ENCODE measurements around the gene TAS2R7. TPM values are rescaled to one million over a fixed set of nuclear protein-coding genes. Genes with fewer than 3 reads are reported as not detected.

The TAS2R7 gene
- total RNA-seq, 2 experiments from 2014 or later: not detected

- no peaks in the 10 kb centered on the region for H3K36me3 ChIP-seq (ENCODE audit: insufficient read depth, low read length)
- intact Hi-C loops (cut with DNase I, micrococcal nuclease): no loop called here
- H3K36me3 Mint-ChIP-seq (ENCODE audit: low read depth): no peaks in the 10 kb centered on the region
- no peak overlapping the region for H3K27ac ChIP-seq (ENCODE audit: low read depth in 1 of 2, low read length in 2 of 2)
- TF ChIP-seq CTCF (IDR thresholded peaks at IDR 0.05): no peak
- no peak overlapping the region for H3K4me3 Mint-ChIP-seq
- DNase-seq (no peak), ATAC-seq (ENCODE audit: poor library complexity) (no peak)
- no peak overlapping the region for H3K27ac Mint-ChIP-seq
- no peaks in the 10 kb centered on the region for H3K9me3 ChIP-seq (ENCODE audit: control insufficient read depth in 1 of 2, insufficient read depth in 1 of 2, low read length in 2 of 2)
- H3K4me3 ChIP-seq (ENCODE audit: low read length): no peak overlapping the region
- H3K4me1 Mint-ChIP-seq (ENCODE audit: low read depth): no peaks in the 10 kb centered on the region
- CTCF ChIA-PET: no interaction called here
- peaks cover 0 to 12% of the 10 kb centered on the region in 2 experiments for H3K27me3 ChIP-seq (ENCODE audit: control insufficient read depth in 1 of 2, insufficient read depth in 2 of 2, low read length in 2 of 2)
- H3K27me3 Mint-ChIP-seq: peaks cover 17% of the 10 kb centered on the region
- H3K9me3 Mint-ChIP-seq: no peaks in the 10 kb centered on the region
- no peaks in the 10 kb centered on the region for H3K4me1 ChIP-seq (ENCODE audit: insufficient read depth, low read length)
- POLR2A ChIA-PET: no interaction called here
Observed at GRCh38 chr12:10811883-10812536, 9.6 kb upstream of the TAS2R7 start.

DNA sequence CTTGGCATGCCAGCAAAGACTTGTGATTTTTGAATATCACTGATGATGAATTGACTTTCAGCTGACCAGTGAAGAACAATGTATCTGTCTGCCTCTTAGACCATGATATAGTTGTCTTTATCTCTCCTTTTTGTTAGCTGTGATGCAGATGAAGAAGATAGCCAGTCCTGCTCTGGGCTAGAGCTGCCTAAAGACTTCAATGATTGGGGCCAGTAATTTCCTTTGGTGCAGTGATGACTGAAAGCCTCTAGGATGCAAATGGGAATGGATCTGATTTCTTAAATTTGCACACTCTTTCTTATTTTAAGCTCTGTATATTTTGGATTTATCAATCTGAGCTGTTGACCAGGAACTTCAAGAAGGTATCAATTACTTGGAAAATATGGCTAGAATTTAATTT, 7.6 kb upstream of the TAS2R7 start, which contains the start of gene TAS2R9:
TSS of gene TAS2R9 (minus strand) at position 101 of the 400 bp plus-strand sequence. CDS start at position 8, 93 bp downstream.
- H3K4me1 ChIP-seq (ENCODE audit: insufficient read depth, low read length): no peaks in the 10 kb centered on the region
- H3K9me3 ChIP-seq (ENCODE audit: control insufficient read depth in 1 of 2, insufficient read depth in 1 of 2, low read length in 2 of 2): no peaks in the 10 kb centered on the region
- DNase-seq (no peak), ATAC-seq (ENCODE audit: poor library complexity) (no peak)
- no peak within 1 kb of the TSS for H3K4me3 Mint-ChIP-seq
- H3K36me3 ChIP-seq (ENCODE audit: insufficient read depth, low read length): no peaks in the 10 kb centered on the region
- TF ChIP-seq CTCF (IDR thresholded peaks at IDR 0.05): no peak
- no peak within 1 kb of the TSS for H3K4me3 ChIP-seq (ENCODE audit: low read length)
- peaks cover 25% of the 10 kb centered on the region for H3K27me3 Mint-ChIP-seq
- no peaks in the 10 kb centered on the region for H3K4me1 Mint-ChIP-seq (ENCODE audit: low read depth)
- ChIA-PET CTCF (no interaction called here), POLR2A (no interaction called here)
- no peak within 1 kb of the TSS for H3K27ac Mint-ChIP-seq
- intact Hi-C loops (cut with DNase I, micrococcal nuclease): no loop called here
- H3K27ac ChIP-seq (ENCODE audit: low read depth in 1 of 2, low read length in 2 of 2): no peak within 1 kb of the TSS
- peaks cover 0 to 8% of the 10 kb centered on the region in 2 experiments for H3K27me3 ChIP-seq (ENCODE audit: control insufficient read depth in 1 of 2, insufficient read depth in 2 of 2, low read length in 2 of 2)
- no peaks in the 10 kb centered on the region for H3K36me3 Mint-ChIP-seq (ENCODE audit: low read depth)
- no peaks in the 10 kb centered on the region for H3K9me3 Mint-ChIP-seq

GRCh38 chr12:10807186-10807585, 4.8 kb upstream of the TAS2R7 start, which contains the start of gene TAS2R8:
TAS2R8 (minus strand) TSS chr12:10807286; CDS start chr12:10806980, 306 bp downstream.
- TF ChIP-seq CTCF (IDR thresholded peaks at IDR 0.05): no peak
- Mint-ChIP-seq H3K9me3 (no peaks in the 10 kb centered on the region), H3K4me1 (ENCODE audit: low read depth) (no peaks in the 10 kb centered on the region), H3K36me3 (ENCODE audit: low read depth) (no peaks in the 10 kb centered on the region), H3K4me3 (no peak within 1 kb of the TSS), H3K27ac (no peak within 1 kb of the TSS), H3K27me3 (peaks cover 36% of the 10 kb centered on the region)
- H3K4me3 ChIP-seq (ENCODE audit: low read length): no peak within 1 kb of the TSS
- POLR2A ChIA-PET: no interaction called here
- H3K27me3 ChIP-seq (ENCODE audit: control insufficient read depth in 1 of 2, insufficient read depth in 2 of 2, low read length in 2 of 2): peaks cover 0 to 4% of the 10 kb centered on the region in 2 experiments
- DNase-seq (no peak), ATAC-seq (ENCODE audit: poor library complexity) (no peak)
- no peaks in the 10 kb centered on the region for H3K4me1 ChIP-seq (ENCODE audit: insufficient read depth, low read length)
- intact Hi-C loops (cut with DNase I, micrococcal nuclease): no loop called here
- H3K9me3 ChIP-seq (ENCODE audit: control insufficient read depth in 1 of 2, insufficient read depth in 1 of 2, low read length in 2 of 2): no peaks in the 10 kb centered on the region
- no peak within 1 kb of the TSS for H3K27ac ChIP-seq (ENCODE audit: low read depth in 1 of 2, low read length in 2 of 2)
- CTCF ChIA-PET: no interaction called here
- no peaks in the 10 kb centered on the region for H3K36me3 ChIP-seq (ENCODE audit: insufficient read depth, low read length)
